Measurements from ENCODE around the gene NAA40.
A peak's percentile ranks its signal among the peaks of the same experiment; 100 is the strongest.

GRCh38 chr11:63906585-63906984 lies 32.2 kb upstream of the NAA40 start:
- TF ChIP-seq, protein P1, sequence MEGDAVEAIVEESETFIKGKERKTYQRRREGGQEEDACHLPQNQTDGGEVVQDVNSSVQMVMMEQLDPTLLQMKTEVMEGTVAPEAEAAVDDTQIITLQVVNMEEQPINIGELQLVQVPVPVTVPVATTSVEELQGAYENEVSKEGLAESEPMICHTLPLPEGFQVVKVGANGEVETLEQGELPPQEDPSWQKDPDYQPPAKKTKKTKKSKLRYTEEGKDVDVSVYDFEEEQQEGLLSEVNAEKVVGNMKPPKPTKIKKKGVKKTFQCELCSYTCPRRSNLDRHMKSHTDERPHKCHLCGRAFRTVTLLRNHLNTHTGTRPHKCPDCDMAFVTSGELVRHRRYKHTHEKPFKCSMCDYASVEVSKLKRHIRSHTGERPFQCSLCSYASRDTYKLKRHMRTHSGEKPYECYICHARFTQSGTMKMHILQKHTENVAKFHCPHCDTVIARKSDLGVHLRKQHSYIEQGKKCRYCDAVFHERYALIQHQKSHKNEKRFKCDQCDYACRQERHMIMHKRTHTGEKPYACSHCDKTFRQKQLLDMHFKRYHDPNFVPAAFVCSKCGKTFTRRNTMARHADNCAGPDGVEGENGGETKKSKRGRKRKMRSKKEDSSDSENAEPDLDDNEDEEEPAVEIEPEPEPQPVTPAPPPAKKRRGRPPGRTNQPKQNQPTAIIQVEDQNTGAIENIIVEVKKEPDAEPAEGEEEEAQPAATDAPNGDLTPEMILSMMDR (conservative IDR thresholded peaks at IDR 0.05; ENCODE audit: low read depth in 2 of 2): peak; percentile 30 to 55; a peak in 3 of 4 replicates
- TF ChIP-seq POLR2AphosphoS5 (IDR thresholded peaks at IDR 0.05; ENCODE audit: low read depth) (no peak), STAT1 (IDR thresholded peaks at IDR 0.05; ENCODE audit: unreplicated experiment) (no peak), JUNB (IDR thresholded peaks at IDR 0.05; ENCODE audit: unreplicated experiment) (no peak), EZH2 (IDR thresholded peaks at IDR 0.05; ENCODE audit: low read depth, unreplicated experiment) (no peak), REST (IDR thresholded peaks at IDR 0.05; ENCODE audit: unreplicated experiment) (no peak), EZH2phosphoT487 (IDR thresholded peaks at IDR 0.05; ENCODE audit: unreplicated experiment) (no peak), CREB1 (CRISPR knock-in tag; IDR thresholded peaks at IDR 0.05; ENCODE audit: low read depth) (no peak), ZNF114 (CRISPR knock-in tag; IDR thresholded peaks at IDR 0.05) (no peak), ETS1 (IDR thresholded peaks at IDR 0.05) (no peak)
- TF ChIP-seq, protein P2, sequence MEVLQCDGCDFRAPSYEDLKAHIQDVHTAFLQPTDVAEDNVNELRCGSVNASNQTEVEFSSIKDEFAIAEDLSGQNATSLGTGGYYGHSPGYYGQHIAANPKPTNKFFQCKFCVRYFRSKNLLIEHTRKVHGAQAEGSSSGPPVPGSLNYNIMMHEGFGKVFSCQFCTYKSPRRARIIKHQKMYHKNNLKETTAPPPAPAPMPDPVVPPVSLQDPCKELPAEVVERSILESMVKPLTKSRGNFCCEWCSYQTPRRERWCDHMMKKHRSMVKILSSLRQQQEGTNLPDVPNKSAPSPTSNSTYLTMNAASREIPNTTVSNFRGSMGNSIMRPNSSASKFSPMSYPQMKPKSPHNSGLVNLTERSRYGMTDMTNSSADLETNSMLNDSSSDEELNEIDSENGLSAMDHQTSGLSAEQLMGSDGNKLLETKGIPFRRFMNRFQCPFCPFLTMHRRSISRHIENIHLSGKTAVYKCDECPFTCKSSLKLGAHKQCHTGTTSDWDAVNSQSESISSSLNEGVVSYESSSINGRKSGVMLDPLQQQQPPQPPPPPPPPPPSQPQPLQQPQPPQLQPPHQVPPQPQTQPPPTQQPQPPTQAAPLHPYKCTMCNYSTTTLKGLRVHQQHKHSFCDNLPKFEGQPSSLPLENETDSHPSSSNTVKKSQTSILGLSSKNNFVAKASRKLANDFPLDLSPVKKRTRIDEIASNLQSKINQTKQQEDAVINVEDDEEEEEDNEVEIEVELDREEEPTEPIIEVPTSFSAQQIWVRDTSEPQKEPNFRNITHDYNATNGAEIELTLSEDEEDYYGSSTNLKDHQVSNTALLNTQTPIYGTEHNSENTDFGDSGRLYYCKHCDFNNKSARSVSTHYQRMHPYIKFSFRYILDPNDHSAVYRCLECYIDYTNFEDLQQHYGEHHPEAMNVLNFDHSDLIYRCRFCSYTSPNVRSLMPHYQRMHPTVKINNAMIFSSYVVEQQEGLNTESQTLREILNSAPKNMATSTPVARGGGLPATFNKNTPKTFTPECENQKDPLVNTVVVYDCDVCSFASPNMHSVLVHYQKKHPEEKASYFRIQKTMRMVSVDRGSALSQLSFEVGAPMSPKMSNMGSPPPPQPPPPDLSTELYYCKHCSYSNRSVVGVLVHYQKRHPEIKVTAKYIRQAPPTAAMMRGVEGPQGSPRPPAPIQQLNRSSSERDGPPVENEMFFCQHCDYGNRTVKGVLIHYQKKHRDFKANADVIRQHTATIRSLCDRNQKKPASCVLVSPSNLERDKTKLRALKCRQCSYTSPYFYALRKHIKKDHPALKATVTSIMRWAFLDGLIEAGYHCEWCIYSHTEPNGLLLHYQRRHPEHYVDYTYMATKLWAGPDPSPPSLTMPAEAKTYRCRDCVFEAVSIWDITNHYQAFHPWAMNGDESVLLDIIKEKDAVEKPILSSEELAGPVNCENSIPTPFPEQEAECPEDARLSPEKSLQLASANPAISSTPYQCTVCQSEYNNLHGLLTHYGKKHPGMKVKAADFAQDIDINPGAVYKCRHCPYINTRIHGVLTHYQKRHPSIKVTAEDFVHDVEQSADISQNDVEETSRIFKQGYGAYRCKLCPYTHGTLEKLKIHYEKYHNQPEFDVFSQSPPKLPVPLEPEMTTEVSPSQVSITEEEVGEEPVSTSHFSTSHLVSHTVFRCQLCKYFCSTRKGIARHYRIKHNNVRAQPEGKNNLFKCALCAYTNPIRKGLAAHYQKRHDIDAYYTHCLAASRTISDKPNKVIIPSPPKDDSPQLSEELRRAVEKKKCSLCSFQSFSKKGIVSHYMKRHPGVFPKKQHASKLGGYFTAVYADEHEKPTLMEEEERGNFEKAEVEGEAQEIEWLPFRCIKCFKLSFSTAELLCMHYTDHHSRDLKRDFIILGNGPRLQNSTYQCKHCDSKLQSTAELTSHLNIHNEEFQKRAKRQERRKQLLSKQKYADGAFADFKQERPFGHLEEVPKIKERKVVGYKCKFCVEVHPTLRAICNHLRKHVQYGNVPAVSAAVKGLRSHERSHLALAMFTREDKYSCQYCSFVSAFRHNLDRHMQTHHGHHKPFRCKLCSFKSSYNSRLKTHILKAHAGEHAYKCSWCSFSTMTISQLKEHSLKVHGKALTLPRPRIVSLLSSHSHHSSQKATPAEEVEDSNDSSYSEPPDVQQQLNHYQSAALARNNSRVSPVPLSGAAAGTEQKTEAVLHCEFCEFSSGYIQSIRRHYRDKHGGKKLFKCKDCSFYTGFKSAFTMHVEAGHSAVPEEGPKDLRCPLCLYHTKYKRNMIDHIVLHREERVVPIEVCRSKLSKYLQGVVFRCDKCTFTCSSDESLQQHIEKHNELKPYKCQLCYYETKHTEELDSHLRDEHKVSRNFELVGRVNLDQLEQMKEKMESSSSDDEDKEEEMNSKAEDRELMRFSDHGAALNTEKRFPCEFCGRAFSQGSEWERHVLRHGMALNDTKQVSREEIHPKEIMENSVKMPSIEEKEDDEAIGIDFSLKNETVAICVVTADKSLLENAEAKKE (CRISPR knock-in tag; IDR thresholded peaks at IDR 0.05): no peak

Measured in GM23338 (cell line).